Panc1 (cell line): ENCODE results near the gene SERPINB1. TPM values are rescaled to one million over a fixed set of nuclear protein-coding genes. Genes with fewer than 3 reads are reported as not detected.

Source experiments
- ATAC-seq: fragments of 200-7000 bp; cut with Tn5 transposase; 2 replicates; pipeline ENCODE4 v1.9.1; 2020; ENCODE audit warnings: mild to moderate bottlenecking, moderate library complexity
- BruUV-seq: library from RNA; stranded (reverse); fragments of 400-500 nt; replicated peaks from 2 replicates; lab custom pipeline; 2021; lab: Mats Ljungman, UMichigan
- CTCF ChIA-PET: fragments of 300-600 bp; sonication (Branson Sonifier 250); formaldehyde crosslinking; loops from one replicate; lab custom pipeline; 2022; ENCODE audit warnings: antibody characterized with exemption; lab: Charles Lee
- POLR2A ChIA-PET: fragments of 300-600 bp; sonication (Branson Sonifier 250); formaldehyde crosslinking; loops from one replicate; lab custom pipeline; 2022; ENCODE audit warnings: antibody characterized with exemption; lab: Charles Lee
- DNase-seq: peaks from one replicate; pipeline ENCODE4 v3.0.0-alpha.2; 2010; ENCODE audit warnings: low read depth, low spot score
- H3K27ac ChIP-seq: 2 replicates; pipeline ENCODE4 v1.5.1; 2011; ENCODE audit warnings: mild to moderate bottlenecking, low read length, inconsistent platforms
- H3K27me3 ChIP-seq: fragments of 200-500 bp; sonication (Bioruptor generic); 2 replicates; pipeline ENCODE4 v1.6.0; 2014; ENCODE audit warnings: low read length, inconsistent platforms; ENCODE audit not compliant: control insufficient read depth, insufficient read depth
- H3K36me3 ChIP-seq: fragments of 200-500 bp; sonication (Bioruptor generic); 2 replicates; pipeline ENCODE4 v1.5.1; 2014; ENCODE audit warnings: inconsistent platforms, mild to moderate bottlenecking, low read length, moderate library complexity; ENCODE audit not compliant: control insufficient read depth, insufficient read depth
- H3K4me1 ChIP-seq: 2 replicates; pipeline ENCODE4 v1.5.1; 2011; ENCODE audit warnings: inconsistent platforms, mild to moderate bottlenecking, low read length, moderate library complexity; ENCODE audit not compliant: control insufficient read depth, insufficient read depth
- H3K4me3 ChIP-seq, 2 experiments: 2 replicates each; pipeline ENCODE4 v1.5.1; 2011 to 2012; ENCODE audit warnings: low read depth in 2 of 2, low read length in 2 of 2, mild to moderate bottlenecking in 2 of 2, inconsistent platforms in 1 of 2, moderate library complexity in 1 of 2
- H3K9me3 ChIP-seq: fragments of 200-500 bp; sonication (Bioruptor generic); 2 replicates; pipeline ENCODE4 v1.5.1; 2014; ENCODE audit warnings: low read depth, mild to moderate bottlenecking, inconsistent platforms, low read length, moderate library complexity; ENCODE audit not compliant: control insufficient read depth, insufficient read depth
- POLR2AphosphoS5 ChIP-seq: IDR thresholded peaks from 2 replicates; pipeline ENCODE4 v1.6.1; 2012; ENCODE audit warnings: mild to moderate bottlenecking, low read depth, low read length, moderate library complexity
- SIN3A ChIP-seq: IDR thresholded peaks from 2 replicates; pipeline ENCODE4 v1.6.1; 2012; ENCODE audit warnings: low read depth, mild to moderate bottlenecking, low read length, moderate library complexity, borderline replicate concordance; ENCODE audit not compliant: insufficient read depth
- TCF7L2 ChIP-seq: IDR thresholded peaks from 2 replicates; pipeline ENCODE4 v1.6.1; 2011; ENCODE audit warnings: mild to moderate bottlenecking, low read depth, low read length, inconsistent platforms
- in situ Hi-C: cut with HindIII; loops from 2 replicates; pipeline ENCODE4 v1.10.0; 2016; ENCODE audit warnings: low sequenced_read_pairs, low pct_unique_long_range_greater_than_20kb
- intact Hi-C: fragments of 100-400 bp; cut with micrococcal nuclease; formaldehyde crosslinking; loops from one replicate; pipeline ENCODE4 v1.10.0; 2022; ENCODE audit not compliant: unreplicated experiment
- total RNA-seq: library from RNA; stranded (reverse); gene quantifications from one replicate; pipeline ENCODE4 v1.2.1, GENCODE V29; 2021; ENCODE audit not compliant: unreplicated experiment
- TF ChIP-seq, protein P1 (sequence below): fragments of 450-650 bp; IDR thresholded peaks from 2 replicates; pipeline ENCODE4 v1.5.1; 2017; ENCODE audit warnings: mild to moderate bottlenecking
- TF ChIP-seq, protein P2 (sequence below), 2 experiments: IDR thresholded peaks; 2 replicates each; pipeline ENCODE4 v1.6.1; 2011 to 2012; ENCODE audit warnings: low read depth in 2 of 2, control low read depth in 1 of 2, low read length in 1 of 2, mild to moderate bottlenecking in 1 of 2, moderate library complexity in 1 of 2; ENCODE audit not compliant: insufficient read depth in 1 of 2

Gene SERPINB1
- total RNA-seq, 1 experiment from 2014 or later = 40.8 TPM

DNA sequence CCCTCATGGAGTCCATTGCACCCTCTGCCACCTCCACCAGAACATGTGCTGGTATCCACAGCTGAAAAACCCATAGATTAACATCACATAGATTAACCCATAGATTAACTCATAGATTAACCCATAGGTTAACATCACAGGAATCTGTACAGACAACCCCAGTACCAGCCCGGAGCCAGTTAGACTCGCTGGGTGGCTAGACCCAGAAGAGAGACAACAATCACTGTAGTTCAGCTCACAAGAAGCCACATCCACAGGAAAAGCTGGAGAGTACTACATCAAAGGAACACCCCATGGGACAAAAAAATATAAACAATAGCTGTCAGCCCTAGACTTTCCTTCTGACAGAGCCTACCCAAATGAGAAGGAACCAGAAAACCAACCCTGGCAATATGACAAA is 36.3 kb upstream of the SERPINB1 start:
- ATAC-seq (no peak), DNase-seq (no peak)
- POLR2A ChIA-PET = interaction anchor here (0.6 to 1.0 kb wide), 2 partner anchors 32 to 283 kb away, joined by 3 to 4 read pairs; no protein-coding TSS in a partner anchor
- CTCF ChIA-PET = interaction anchor here (0.6 kb wide), 1 partner anchor 8 kb away, joined by 9 read pairs; no protein-coding TSS in a partner anchor
- intact Hi-C loops = no loop called here
- Histone ChIP-seq H3K9me3 (no peaks in the 10 kb centered on the region), H3K27me3 (no peaks in the 10 kb centered on the region), H3K36me3 (no peaks in the 10 kb centered on the region), H3K27ac (no peak overlapping the region), H3K4me1 (peaks cover 23% of the 10 kb centered on the region), H3K4me3 (no peak overlapping the region)
- no peak for TF ChIP-seq SIN3A
- no peak for TF ChIP-seq POLR2AphosphoS5
- no peak for TF ChIP-seq TCF7L2
- TF ChIP-seq, protein P1, sequence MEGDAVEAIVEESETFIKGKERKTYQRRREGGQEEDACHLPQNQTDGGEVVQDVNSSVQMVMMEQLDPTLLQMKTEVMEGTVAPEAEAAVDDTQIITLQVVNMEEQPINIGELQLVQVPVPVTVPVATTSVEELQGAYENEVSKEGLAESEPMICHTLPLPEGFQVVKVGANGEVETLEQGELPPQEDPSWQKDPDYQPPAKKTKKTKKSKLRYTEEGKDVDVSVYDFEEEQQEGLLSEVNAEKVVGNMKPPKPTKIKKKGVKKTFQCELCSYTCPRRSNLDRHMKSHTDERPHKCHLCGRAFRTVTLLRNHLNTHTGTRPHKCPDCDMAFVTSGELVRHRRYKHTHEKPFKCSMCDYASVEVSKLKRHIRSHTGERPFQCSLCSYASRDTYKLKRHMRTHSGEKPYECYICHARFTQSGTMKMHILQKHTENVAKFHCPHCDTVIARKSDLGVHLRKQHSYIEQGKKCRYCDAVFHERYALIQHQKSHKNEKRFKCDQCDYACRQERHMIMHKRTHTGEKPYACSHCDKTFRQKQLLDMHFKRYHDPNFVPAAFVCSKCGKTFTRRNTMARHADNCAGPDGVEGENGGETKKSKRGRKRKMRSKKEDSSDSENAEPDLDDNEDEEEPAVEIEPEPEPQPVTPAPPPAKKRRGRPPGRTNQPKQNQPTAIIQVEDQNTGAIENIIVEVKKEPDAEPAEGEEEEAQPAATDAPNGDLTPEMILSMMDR = no peak
- TF ChIP-seq, protein P2, sequence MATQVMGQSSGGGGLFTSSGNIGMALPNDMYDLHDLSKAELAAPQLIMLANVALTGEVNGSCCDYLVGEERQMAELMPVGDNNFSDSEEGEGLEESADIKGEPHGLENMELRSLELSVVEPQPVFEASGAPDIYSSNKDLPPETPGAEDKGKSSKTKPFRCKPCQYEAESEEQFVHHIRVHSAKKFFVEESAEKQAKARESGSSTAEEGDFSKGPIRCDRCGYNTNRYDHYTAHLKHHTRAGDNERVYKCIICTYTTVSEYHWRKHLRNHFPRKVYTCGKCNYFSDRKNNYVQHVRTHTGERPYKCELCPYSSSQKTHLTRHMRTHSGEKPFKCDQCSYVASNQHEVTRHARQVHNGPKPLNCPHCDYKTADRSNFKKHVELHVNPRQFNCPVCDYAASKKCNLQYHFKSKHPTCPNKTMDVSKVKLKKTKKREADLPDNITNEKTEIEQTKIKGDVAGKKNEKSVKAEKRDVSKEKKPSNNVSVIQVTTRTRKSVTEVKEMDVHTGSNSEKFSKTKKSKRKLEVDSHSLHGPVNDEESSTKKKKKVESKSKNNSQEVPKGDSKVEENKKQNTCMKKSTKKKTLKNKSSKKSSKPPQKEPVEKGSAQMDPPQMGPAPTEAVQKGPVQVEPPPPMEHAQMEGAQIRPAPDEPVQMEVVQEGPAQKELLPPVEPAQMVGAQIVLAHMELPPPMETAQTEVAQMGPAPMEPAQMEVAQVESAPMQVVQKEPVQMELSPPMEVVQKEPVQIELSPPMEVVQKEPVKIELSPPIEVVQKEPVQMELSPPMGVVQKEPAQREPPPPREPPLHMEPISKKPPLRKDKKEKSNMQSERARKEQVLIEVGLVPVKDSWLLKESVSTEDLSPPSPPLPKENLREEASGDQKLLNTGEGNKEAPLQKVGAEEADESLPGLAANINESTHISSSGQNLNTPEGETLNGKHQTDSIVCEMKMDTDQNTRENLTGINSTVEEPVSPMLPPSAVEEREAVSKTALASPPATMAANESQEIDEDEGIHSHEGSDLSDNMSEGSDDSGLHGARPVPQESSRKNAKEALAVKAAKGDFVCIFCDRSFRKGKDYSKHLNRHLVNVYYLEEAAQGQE (IDR thresholded peaks at IDR 0.05; ENCODE audit: insufficient read depth in 1 of 2, low read depth in 2 of 2, low read length in 1 of 2) = no peak
- BruUV-seq = no TSS peak
- in situ Hi-C loops = no loop called here

DNA sequence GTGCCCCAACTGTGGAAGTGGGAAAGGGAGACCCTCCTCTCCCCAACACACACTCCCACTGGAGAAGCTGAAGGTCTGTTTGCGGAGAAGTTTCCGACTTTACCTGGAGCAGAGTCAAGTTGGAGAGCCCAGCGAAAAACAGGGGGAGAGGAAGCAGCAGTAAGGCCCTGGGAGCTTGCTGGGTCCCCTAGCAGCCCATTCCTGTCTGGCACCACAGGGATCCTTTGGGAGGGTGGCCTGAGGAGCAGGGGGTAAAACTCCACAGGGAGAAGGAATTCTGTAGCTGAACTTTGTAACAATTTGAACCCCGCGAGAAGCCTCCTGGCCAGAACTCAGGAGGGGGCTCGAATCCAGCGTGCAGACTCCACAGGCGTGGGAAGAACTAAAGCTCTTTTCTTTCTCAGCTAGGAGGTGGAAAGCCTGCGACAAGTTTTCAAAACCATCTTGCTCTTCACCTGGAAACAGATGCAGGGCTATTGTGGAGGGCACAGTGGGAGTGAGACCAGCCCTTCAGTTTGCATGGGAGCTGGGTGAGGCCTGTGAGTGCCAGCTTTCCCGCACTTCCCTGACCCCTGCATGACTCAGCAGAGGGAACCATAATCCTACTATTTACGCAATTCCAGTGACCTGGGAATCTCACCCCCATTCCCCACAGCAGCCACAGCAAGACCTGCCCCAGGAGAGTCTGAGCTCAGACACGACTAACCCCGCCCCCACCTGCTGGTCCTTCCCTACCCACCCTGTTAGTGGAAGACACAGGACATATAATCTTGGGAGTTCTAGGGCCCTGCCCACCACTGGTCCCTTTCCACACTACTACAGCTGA is 35.6 kb upstream of the SERPINB1 start:
- H3K4me3 ChIP-seq = peak overlapping the region in 1 of 2 experiments; percentile 54; a peak in 2 of 4 replicates
- H3K27ac ChIP-seq = peak overlapping the region; percentile 66
- POLR2A ChIA-PET = interaction anchor here (0.5 to 0.7 kb wide), 2 partner anchors 8 to 95 kb away, joined by 3 read pairs; no protein-coding TSS in a partner anchor
- DNase-seq (no peak), ATAC-seq (0 out of 2 replicates have a peak, but pooled peaks have one; percentile 21)
- no peaks in the 10 kb centered on the region for H3K9me3 ChIP-seq
- TF ChIP-seq POLR2AphosphoS5 (no peak), TCF7L2 (no peak), SIN3A (no peak)
- TF ChIP-seq, protein P1 = no peak
- TF ChIP-seq, protein P2 (IDR thresholded peaks at IDR 0.05; ENCODE audit: insufficient read depth in 1 of 2, low read depth in 2 of 2, low read length in 1 of 2) = no peak
- H3K27me3 ChIP-seq = no peaks in the 10 kb centered on the region
- no peaks in the 10 kb centered on the region for H3K36me3 ChIP-seq
- in situ Hi-C loops (no loop called here), intact Hi-C loops (no loop called here)
- no TSS peak for BruUV-seq
- CTCF ChIA-PET = interaction anchor here (0.6 to 1.2 kb wide), 3 partner anchors 8 to 54 kb away, joined by 3 to 9 read pairs (median 3); no protein-coding TSS in a partner anchor
- peaks cover 23% of the 10 kb centered on the region for H3K4me1 ChIP-seq
